Stimulated activated CD4-positive, alpha-beta T cell treated with anti-CD3 and anti-CD28 coated beads, Interleukin-2, amount 100 ng/mL, for 48 hours (primary cell): Measurements from ENCODE around the gene CFAP77.
A peak's percentile ranks its signal among the peaks of the same experiment; 100 is the strongest.
"Not testable (repeated sequence)": the region's sequence is repeated elsewhere in the genome, so short reads cannot be mapped to it uniquely, and the experiment has no call there.

Experiments
- DNase-seq, 2 donors: peaks; one replicate each; pipeline ENCODE4 v3.0.0-alpha.2; 2020

Gene CFAP77

DNA sequence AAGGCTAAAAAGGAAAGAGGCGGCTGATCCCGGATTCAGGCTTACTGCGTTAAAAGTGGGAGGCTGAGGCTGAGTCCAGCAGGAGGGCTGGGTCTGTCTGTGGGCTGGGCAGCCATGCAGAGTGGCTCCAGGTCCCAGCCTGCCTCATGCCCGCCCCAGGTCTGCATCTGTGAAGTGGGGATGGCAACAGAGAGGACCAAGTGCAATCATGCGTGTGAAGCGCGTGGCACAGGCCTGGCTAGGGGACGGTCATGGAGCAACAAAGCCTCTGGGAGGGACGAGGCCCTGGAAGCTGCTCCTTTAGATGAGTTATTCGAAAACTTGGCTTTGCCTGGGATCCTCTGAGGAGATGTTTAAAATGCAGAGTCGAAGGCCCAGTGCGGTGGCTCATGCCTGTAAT, 142.0 kb downstream of the CFAP77 start:
- no peak for DNase-seq

DNA sequence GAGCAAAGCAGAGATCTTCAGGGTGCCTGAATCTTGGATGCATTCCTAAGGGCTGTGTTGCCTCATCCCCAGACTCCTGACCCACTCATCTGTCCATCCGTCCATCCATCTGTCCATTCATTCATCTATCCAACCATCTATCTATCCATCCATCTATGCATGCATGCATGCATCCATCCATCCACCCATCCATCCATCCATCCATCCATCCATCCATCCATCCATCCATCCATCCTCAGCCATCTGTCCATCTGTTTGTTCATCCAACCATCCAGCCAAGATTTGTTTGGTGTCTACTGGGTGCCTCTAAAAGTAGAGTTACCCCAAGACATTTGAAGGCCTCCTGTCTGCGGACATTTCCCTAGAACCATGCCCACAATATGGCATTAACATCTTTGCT, 144.7 kb downstream of the CFAP77 start:
- no peak for DNase-seq

DNA sequence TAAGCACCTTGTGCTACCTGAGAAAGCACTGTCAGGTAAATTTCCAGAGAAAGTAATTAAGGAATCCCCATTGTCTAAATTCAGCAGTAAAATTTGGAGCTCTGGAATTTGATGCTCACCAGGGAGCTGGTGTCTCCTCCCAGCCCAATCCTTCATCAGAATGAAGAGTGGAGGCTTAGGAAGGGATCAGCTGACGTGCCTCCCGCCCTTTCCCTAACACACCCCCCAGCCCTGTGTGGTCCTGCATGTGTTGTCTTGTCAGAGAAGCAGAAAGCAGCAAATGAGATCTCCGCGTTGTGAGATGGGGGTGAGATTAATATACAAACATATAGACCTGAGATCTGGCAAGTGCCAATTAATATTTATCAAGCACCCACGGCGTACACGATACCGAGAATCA, 145.5 kb downstream of the CFAP77 start:
- DNase-seq: no peak

DNA sequence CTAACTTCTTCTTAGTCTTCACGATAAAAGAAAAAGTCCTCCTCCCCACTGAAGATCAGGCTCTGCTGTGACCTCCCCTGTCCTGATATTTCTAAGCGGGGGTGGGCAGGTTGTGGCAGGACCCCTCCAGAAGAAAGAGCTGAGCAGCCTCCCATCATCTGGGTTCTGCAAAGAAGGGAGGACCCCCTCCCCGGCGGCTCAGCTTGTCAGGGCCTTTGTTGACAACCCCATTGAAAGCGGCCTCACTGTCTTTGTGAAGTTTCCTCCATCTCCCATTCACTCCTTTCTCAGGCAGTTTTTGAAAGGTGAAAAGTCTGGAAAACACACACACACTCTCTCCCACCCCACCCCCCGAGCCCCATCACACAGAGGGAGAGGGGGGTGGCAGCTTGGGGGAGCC, 146.2 kb downstream of the CFAP77 start:
- DNase-seq: no peak

DNA sequence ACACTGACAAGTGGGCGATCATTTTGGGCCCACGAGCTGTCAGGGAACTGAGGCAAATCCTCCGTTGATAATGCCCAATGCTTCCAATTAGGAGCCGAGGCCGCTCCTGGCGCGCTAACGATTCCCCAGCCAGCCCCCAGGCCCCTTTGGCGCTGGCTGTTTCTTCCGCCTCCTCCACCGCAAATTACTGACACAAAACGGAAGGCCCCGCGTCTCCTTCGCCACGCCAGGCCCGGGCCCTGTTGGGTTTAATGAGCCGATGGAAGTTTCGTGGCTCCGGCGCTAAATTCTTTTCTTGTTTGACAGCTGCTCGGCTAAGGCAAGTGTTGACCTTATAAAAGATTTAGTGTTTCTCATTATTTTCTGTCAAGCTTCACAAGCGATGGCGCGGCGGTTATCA, 146.7 kb downstream of the CFAP77 start:
- no peak for DNase-seq

DNA sequence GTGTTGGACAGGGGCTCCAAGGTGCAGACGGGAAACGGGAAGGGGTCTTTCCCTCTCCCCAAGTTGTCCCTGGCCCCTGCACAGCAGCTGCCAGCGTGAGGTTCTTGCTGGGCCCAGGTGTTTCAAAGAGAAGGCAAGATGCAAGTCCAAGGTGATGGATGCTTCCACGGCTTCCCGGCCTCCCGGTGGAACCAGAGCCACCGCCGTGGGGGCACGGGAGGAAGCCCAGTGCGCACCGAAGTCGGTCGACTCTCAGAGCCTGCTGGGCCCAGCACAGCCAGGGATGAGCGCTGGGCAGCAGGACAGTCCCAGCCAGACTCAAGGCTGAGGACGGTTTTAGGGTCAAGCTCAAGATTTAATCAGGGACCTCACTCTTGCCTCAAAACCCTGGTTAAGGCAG, 147.1 kb downstream of the CFAP77 start:
- DNase-seq: no peak

DNA sequence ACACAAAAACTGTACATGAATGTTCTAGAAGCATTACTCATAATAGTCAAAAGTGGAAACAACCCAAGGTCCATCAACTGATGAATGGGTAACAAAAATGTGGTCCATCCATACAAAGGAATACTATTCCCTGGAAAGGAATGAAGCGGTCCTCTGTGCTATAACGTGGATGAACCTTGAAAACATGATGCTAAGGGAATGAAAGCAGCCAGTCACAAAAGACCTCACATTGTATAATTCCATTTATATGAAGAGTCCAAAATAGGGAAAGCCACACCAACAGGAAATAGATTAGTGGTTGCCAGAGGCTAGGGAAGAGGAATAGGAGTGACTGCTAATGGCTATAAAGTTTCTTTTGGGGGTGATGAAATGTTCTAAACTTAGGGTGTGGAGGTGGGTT, 149.7 kb downstream of the CFAP77 start:
- DNase-seq: no peak

DNA sequence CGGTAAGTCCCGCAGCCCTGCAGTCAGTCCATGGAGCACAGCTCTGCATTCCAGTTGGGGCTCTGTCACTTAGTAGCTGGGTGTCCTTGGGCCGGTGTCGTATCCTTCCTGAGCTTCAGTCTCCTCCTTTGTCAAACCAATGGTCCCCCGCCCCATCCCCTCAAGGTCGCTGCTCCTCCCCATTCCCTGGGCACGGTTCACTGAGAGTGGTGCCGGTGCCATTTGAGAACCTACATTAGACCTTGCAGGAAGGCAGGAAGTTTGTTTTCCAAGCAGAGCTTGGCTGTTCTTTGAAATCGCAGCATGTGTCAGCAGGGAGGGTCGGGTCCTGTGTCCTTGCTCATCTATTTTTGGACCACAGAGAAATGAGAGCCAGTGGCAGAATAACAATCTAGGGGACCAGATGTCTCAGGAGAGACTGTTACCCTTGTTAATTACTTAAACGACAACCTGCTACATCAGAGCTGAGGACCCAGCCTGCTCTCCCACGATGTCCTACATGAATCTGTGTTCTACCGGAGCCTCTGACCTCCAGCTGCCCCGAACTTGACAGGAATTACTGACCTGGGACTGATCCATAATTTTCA, 150.7 kb downstream of the CFAP77 start:
- DNase-seq: no peak

DNA sequence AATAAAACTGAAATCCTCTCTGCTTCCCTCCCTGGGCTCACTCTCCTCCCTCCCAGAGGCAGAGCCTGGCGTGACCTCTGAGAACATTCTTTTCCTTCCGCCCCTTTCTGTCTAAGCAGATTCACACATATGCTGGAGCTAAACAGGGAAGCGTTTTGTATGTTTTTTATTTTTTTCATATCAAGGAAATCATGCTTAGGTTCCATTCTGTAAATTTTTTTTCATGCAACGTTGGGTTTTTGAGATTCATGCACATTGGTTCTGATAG, 152.2 kb downstream of the CFAP77 start:
- DNase-seq: no peak

DNA sequence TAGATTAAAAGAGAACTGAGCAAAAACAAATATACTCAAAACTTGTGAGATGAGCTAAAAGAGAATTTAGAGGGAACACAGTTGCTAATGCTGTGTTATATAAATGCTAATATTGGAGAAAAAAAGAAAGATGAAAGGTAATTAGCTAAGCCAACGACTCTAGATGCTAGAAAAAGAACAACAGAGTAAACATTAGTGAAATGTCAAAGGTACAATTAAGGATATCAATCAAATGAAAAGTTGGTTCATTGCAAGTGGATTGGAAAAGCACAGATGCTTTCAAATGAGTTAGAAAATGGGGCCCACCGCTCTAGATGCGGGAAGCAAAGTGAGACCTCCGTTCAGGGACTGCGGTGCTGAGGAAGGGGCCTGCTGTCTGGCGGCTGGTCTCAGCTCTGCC, 154.5 kb downstream of the CFAP77 start:
- DNase-seq: no peak

DNA sequence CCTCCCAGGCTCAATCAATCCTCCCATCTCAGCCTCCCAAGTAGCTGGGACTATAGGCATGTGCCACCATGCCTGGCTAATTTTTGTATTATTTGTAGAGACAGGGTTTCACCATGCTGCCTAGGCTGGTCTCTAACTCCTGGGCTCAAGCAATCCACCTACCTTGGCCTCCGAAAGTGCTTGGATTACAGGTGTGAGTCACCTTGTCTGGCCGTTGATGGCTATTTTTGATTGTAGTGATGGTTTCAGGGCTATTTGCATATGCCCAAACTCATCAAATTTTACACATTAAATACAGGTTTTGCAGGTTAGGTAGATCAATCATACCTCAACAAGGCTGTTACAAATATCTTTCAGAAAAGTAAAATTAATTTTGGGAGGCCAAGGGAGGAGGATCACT, 158.8 kb downstream of the CFAP77 start:
- DNase-seq: not testable (repeated sequence)

DNA sequence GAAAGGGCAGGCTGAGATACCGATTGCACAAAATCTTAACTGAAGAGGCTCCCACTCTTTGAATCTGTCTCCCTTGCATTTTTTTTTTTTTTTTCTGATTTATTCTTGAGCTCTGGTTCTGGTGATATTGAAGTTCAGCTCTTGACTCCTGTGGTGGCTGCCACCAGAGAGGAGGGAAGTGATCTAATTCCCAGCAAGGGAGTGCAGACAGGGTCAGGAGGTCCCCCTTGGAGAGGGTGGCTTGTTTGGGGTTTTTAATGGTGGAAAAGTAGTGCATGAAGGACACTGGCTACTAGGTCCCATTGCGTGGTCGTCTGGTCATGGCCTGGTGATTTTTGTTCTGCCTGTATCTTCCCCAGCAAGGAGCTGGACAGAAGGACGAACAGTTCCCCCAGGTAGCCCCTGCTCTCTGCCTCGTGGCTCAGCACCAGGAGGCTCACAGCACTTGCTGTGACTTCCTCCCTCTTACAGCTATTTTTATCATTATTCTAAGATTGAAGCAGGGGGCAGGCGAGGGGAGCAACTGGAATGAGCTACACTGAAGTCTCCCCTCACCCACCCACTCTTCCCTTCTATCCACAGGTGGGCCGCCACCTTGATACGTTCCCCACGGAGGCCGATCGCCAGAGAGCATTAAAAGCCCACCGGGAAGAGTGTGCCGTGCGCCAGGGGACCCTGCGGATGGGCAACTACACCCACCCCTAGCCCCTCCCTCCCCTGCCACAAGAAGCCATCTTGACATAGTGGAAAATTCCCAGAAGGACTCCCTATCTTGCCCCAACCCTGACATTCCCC, 162.0 kb downstream of the CFAP77 start:
- DNase-seq: no peak

DNA sequence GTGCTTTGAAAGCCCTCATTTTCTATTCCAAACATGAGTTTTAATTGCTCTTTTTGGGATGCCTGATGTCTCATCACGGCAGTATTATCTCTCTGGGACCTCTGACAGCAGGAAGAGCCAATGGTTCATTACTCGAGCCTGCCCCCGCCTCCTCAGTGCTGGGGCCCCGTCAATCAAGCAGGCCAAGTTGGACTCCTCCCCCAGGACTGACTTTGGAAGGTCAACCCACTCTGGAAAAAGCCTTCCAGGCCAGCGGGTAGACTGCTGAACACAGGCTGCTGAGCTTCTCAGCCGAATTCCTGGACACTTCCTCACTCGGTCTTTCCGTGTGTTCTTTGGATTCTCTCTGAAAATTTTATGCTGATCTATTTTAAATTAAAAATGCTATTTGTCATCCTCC, 162.9 kb downstream of the CFAP77 start:
- no peak for DNase-seq

DNA sequence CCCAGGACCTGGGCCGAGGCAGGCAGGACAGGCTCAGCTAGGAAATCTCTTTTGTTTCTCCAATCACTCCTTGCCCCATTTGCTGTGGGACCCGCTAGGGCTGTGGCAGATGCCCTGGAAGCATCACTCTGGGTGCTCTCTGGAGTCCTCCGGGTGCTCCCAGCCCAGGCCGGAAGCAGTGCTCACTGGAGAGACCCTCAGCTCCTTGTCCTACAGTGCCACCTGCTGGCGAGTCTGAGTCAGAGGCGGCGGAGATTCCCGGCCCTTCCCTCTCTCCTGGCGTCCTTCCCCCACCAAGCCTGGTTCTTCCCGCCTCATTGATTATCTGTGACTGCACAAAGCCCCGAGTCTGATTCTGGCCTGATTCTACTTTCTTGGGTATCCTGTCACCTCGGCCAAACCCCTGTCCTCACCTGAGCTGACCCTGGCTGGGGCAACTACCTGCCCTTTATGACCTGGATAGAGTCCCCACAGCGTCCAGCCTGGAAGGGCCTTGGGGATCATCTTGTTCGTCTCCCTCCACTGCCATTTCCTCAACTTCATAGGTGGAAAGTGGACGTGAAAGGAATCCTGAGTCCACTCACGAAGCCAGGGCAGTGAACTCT, 165.1 kb downstream of the CFAP77 start:
- DNase-seq: peak; percentile 48 to 53

DNA sequence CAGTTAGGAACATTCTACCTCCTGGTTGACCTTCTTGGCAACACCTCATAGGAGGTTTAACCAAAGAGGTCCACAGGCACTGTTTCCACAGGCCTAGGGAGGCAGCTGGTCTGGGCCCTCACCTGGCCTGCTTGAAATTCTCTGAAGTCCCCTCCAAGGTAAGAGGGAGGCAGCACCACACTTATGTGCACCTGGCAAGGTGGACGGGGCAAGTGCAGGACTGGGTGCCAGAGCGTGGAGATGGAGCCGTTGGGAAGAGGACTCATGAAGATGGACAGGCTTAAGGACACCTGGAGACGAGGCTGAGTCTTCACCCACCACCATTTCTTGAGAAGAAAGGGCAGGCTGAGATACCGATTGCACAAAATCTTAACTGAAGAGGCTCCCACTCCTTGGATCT, 165.8 kb downstream of the CFAP77 start:
- DNase-seq: no peak

DNA sequence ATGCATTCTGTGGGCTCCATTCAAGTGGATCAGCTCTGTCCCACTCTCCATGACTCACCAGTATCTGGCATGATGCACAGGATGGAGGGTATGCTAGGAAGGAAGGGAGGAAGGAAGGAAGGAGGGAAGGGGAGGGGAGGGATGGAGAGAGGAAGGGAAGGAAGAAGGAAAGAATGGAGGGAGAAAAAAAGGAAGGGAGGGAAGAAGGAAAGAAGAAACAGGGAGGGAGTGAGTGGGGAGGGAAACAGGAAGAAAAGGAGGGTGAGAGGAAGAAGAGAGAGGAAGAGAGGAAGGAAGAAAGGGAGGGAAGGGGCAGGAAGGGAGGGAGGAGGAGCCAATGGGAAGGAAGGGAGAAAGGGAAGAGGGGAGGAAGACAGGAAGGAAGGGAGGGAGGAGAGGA, 167.1 kb downstream of the CFAP77 start:
- no peak for DNase-seq

DNA sequence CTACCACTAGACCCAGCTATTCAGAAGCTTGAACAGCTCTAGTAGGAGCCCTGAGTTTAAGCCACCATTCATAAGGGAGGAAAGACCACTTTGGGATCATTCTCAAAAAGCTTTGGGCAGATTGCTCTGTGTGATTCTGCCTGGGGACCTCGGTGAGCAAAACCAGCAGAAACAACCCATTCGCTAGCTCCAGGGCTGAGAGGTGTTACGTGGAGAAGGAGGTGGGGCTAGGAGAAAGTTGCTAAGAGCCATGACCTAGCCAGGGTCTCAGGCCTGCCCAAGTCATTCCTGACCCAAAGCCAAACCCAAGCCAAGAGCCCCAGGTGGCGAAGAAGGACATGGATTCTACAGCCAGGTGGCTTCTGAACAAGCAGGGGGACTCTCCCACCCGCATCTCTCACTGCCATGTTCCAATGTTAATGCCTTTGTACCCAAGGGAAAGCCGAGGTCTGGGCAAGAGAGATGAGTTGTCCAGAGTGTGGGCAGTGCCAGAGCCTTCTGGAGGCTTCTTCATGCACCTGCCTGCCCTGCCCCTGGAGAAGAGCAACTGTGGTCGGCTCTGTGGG, 168.4 kb downstream of the CFAP77 start:
- no peak for DNase-seq

DNA sequence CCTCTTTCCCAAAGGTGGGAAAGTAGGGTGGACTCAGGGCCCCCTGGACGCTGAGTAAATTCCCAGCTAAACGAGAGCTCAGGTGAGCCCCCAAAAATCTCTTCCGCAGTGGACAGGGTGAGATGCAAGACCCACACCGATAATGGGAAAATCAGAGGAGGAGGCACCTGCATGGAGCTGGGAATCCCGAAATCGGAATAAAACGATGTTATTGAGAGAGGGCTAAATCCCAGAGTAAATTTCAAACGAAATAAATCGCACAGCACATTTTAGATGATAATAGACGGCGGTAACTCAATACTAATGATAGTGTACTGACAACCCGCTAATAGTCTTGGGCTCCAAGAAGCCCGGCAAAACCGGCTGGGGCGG, 169.4 kb downstream of the CFAP77 start:
- no peak for DNase-seq

DNA sequence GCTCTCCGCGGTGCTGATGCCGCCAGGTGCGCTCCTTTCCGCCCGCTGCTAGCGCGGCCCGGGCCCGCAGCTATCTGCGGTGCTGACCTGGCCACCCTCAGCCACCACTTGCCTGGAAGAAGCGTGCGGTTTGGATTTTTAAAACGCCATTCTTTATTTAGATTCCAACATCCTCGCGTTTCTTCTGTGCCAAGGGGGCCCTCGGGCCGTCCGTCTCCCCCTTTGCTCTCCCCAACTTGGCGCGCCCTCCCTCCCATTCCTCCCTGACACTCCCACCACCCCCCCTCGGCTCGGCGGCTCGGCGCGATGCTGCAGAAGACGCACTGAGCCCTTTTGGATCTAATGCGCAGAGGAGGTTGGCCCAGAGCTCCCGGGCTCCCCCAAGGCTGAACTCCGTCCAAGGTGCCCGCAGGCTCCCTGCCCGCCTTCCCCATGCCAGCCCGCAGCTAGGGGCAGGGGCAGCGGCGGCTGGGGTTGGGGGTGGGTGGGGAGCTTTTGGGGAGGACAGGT, 172.3 kb downstream of the CFAP77 start, which contains the start of gene BARHL1:
BARHL1 (plus strand) TSS at position 331 of the 510 bp plus-strand sequence. CDS start 192 bp downstream, outside the sequence.
- DNase-seq: no peak

DNA sequence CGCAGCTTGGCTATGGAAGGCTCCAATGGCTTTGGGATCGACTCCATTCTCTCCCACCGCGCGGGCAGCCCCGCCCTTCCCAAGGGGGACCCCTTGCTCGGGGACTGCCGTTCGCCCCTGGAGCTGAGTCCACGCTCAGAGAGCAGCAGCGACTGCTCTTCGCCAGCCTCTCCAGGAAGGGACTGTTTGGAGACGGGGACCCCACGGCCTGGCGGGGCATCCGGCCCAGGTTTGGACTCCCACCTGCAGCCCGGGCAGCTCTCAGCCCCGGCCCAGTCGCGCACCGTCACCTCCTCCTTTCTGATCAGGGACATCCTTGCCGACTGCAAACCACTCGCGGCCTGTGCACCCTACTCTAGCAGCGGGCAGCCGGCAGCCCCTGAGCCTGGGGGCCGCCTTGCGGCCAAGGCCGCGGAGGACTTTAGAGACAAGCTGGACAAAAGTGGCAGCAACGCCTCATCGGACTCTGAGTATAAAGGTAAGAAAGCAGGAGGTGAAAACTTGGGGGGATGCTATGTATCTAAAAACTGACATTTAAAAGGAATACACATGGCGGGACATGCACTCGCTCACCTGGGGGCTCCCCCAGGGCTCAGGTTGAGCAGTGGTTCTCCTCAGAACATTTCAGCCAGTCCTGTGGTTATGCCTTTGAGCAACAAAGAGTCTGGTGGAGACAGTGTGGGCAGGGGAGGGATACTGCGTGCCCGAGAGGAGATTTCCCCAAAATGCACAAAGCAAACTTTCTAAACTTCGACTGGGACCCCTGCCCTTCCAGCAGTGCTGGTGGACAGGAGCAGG, 173.0 kb downstream of the CFAP77 start:
- no peak for DNase-seq

DNA sequence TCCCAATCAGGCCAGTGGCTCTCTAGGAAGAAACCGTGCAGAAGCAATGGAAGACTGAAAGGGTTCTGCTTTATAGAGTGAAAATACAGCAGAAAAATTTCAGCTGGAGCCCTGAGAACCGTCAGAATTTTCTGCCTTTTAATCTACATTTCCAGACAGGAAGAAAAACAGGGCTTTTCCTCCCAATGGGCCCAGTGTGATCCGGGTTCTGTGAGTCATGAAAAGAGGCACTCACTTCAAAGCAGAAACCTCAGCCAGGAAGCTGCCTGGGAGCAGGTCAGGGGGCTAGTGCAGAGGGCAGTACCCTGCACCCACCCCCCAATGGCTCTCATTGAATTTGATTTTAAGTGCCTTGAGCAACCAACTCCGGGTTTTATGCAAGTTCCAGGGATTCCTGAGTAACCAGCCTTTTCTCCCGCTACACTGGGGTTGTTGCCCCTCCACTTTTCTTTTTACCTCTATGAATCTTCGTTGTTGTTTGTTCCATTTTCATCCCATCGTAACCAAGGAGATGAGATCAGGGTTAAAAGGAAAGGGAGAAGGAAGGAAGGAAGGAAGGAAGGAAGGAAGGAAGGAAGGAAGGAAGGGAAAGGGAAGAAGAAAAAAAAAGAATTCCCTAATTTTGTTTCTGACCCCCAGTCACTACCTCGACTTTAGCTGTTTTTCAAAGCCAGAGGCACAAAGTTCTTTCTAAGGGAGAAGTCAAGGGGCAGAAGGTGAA, 173.7 kb downstream of the CFAP77 start:
- no peak for DNase-seq
